ENCODE data around the gene SUSD2. TPM values are rescaled to one million over a fixed set of nuclear protein-coding genes. Genes with fewer than 3 reads are reported as not detected.
A peak's percentile ranks its signal among the peaks of the same experiment; 100 is the strongest.

The SUSD2 gene
- total RNA-seq, 2 donors from 2014 or later = 2.4 to 2.7 TPM

GRCh38 chr22:24144778-24145085, 36.6 kb upstream of the SUSD2 start:
- H3K36me3 Mint-ChIP-seq = no peaks in the 10 kb centered on the region
- DNase-seq (ENCODE audit: low spot score) (no peak), ATAC-seq (no peak)
- no peaks in the 10 kb centered on the region for H3K27me3 Mint-ChIP-seq
- no peak overlapping the region for H3K4me3 Mint-ChIP-seq
- H3K27ac Mint-ChIP-seq = no peak overlapping the region
- H3K4me1 Mint-ChIP-seq (ENCODE audit: low read depth in 2 of 2) = peaks cover 27 to 39% of the 10 kb centered on the region in 2 donors
- no peaks in the 10 kb centered on the region for H3K9me3 Mint-ChIP-seq

- H3K9me3 Mint-ChIP-seq = no peaks in the 10 kb centered on the region
- peak overlapping the region; percentile 76 to 89 for H3K27ac Mint-ChIP-seq
- H3K36me3 Mint-ChIP-seq = no peaks in the 10 kb centered on the region
- DNase-seq (ENCODE audit: low spot score) (no peak), ATAC-seq (no peak)
- peak overlapping the region; percentile 24 for H3K4me3 Mint-ChIP-seq
- H3K4me1 Mint-ChIP-seq (ENCODE audit: low read depth in 2 of 2) = peaks cover 27 to 37% of the 10 kb centered on the region in 2 donors
- H3K27me3 Mint-ChIP-seq = no peaks in the 10 kb centered on the region
Observed at GRCh38 chr22:24145446-24146193, 35.7 kb upstream of the SUSD2 start.

- Mint-ChIP-seq H3K4me3 (peak overlapping the region; percentile 24), H3K4me1 (ENCODE audit: low read depth in 2 of 2) (peaks cover 27 to 36% of the 10 kb centered on the region in 2 donors), H3K9me3 (no peaks in the 10 kb centered on the region), H3K36me3 (no peaks in the 10 kb centered on the region), H3K27me3 (no peaks in the 10 kb centered on the region), H3K27ac (peak overlapping the region; percentile 76 to 89)
- DNase-seq (ENCODE audit: low spot score) (no peak), ATAC-seq (peak; percentile 52 to 67)
Observed at GRCh38 chr22:24146194-24146616, 35.1 kb upstream of the SUSD2 start.

- no peak for ATAC-seq
- no peaks in the 10 kb centered on the region for H3K27me3 Mint-ChIP-seq
Observed at GRCh38 chr22:24146791-24147353, 34.4 kb upstream of the SUSD2 start.

GRCh38 chr22:24147666-24148065, 33.6 kb upstream of the SUSD2 start:
- ATAC-seq (no peak), DNase-seq (ENCODE audit: low spot score) (no peak)
- Mint-ChIP-seq H3K36me3 (no peaks in the 10 kb centered on the region), H3K27me3 (no peaks in the 10 kb centered on the region), H3K4me3 (peak overlapping the region; percentile 13), H3K9me3 (no peaks in the 10 kb centered on the region), H3K4me1 (ENCODE audit: low read depth in 2 of 2) (peaks cover 37 to 38% of the 10 kb centered on the region in 2 donors), H3K27ac (peak overlapping the region in 1 of 2 donors; percentile 4)

More at GRCh38 chr22:24146791-24147353, 34.4 kb upstream of the SUSD2 start:
- no peak overlapping the region for H3K4me3 Mint-ChIP-seq
- peak overlapping the region in 1 of 2 donors; percentile 4 for H3K27ac Mint-ChIP-seq
- no peaks in the 10 kb centered on the region for H3K36me3 Mint-ChIP-seq
- no peak for DNase-seq (ENCODE audit: low spot score)
- H3K9me3 Mint-ChIP-seq = no peaks in the 10 kb centered on the region
- peaks cover 30 to 36% of the 10 kb centered on the region in 2 donors for H3K4me1 Mint-ChIP-seq (ENCODE audit: low read depth in 2 of 2)

GRCh38 chr22:24148266-24149197, 32.8 kb upstream of the SUSD2 start:
- DNase-seq (ENCODE audit: low spot score) (no peak), ATAC-seq (no peak)
- Mint-ChIP-seq H3K4me3 (no peak overlapping the region), H3K27me3 (no peaks in the 10 kb centered on the region), H3K36me3 (no peaks in the 10 kb centered on the region), H3K27ac (peak overlapping the region in 1 of 2 donors; percentile 67), H3K9me3 (no peaks in the 10 kb centered on the region), H3K4me1 (ENCODE audit: low read depth in 2 of 2) (peaks cover 38 to 46% of the 10 kb centered on the region in 2 donors)

- H3K9me3 Mint-ChIP-seq = no peaks in the 10 kb centered on the region
- no peak overlapping the region for H3K4me3 Mint-ChIP-seq
- H3K36me3 Mint-ChIP-seq = no peaks in the 10 kb centered on the region
- peaks cover 45 to 52% of the 10 kb centered on the region in 2 donors for H3K4me1 Mint-ChIP-seq (ENCODE audit: low read depth in 2 of 2)
- no peaks in the 10 kb centered on the region for H3K27me3 Mint-ChIP-seq
- ATAC-seq (no peak), DNase-seq (ENCODE audit: low spot score) (no peak)
- H3K27ac Mint-ChIP-seq = peak overlapping the region in 1 of 2 donors; percentile 67
Observed at GRCh38 chr22:24149198-24149590, 32.1 kb upstream of the SUSD2 start.

- no peak for ATAC-seq
Observed at GRCh38 chr22:24153353-24153752, 27.9 kb upstream of the SUSD2 start.

GRCh38 chr22:24153959-24154358, 27.3 kb upstream of the SUSD2 start:
- Mint-ChIP-seq H3K27ac (peak overlapping the region; percentile 74 to 87), H3K4me1 (ENCODE audit: low read depth in 2 of 2) (peaks cover 54 to 57% of the 10 kb centered on the region in 2 donors), H3K36me3 (no peaks in the 10 kb centered on the region), H3K27me3 (no peaks in the 10 kb centered on the region), H3K4me3 (peak overlapping the region; percentile 51), H3K9me3 (no peaks in the 10 kb centered on the region)
- ATAC-seq (peak in 1 of 2 donors; percentile 17), DNase-seq (ENCODE audit: low spot score) (no peak)

More at GRCh38 chr22:24153353-24153752, 27.9 kb upstream of the SUSD2 start:
- Mint-ChIP-seq H3K27me3 (no peaks in the 10 kb centered on the region), H3K9me3 (no peaks in the 10 kb centered on the region), H3K27ac (peak overlapping the region; percentile 74 to 87), H3K4me3 (peak overlapping the region; percentile 51), H3K36me3 (no peaks in the 10 kb centered on the region), H3K4me1 (ENCODE audit: low read depth in 2 of 2) (peaks cover 52 to 57% of the 10 kb centered on the region in 2 donors)
- DNase-seq (ENCODE audit: low spot score) = no peak

GRCh38 chr22:24154826-24155225, 26.5 kb upstream of the SUSD2 start:
- no peak for DNase-seq (ENCODE audit: low spot score)
- Mint-ChIP-seq H3K9me3 (no peaks in the 10 kb centered on the region), H3K4me1 (ENCODE audit: low read depth in 2 of 2) (peaks cover 53 to 58% of the 10 kb centered on the region in 2 donors), H3K4me3 (peak overlapping the region; percentile 51), H3K27me3 (no peaks in the 10 kb centered on the region), H3K27ac (peak overlapping the region; percentile 74 to 87), H3K36me3 (no peaks in the 10 kb centered on the region)
- ATAC-seq = no peak

GRCh38 chr22:24155627-24156140, 25.6 kb upstream of the SUSD2 start:
- Mint-ChIP-seq H3K4me1 (ENCODE audit: low read depth in 2 of 2) (peaks cover 53 to 63% of the 10 kb centered on the region in 2 donors), H3K4me3 (peak overlapping the region; percentile 82), H3K36me3 (no peaks in the 10 kb centered on the region), H3K27me3 (no peaks in the 10 kb centered on the region), H3K27ac (peak overlapping the region in 1 of 2 donors; percentile 72), H3K9me3 (no peaks in the 10 kb centered on the region)
- ATAC-seq = peak; percentile 67 to 74
- no peak for DNase-seq (ENCODE audit: low spot score)

GRCh38 chr22:24156141-24156912, 25.0 kb upstream of the SUSD2 start:
- peaks cover 53 to 64% of the 10 kb centered on the region in 2 donors for H3K4me1 Mint-ChIP-seq (ENCODE audit: low read depth in 2 of 2)
- peak; percentile 81 to 86 for ATAC-seq

More at GRCh38 chr22:24156141-24156912, 25.0 kb upstream of the SUSD2 start:
- peak overlapping the region; percentile 71 for H3K27ac Mint-ChIP-seq
- no peaks in the 10 kb centered on the region for H3K36me3 Mint-ChIP-seq
- peak; percentile 80 for DNase-seq (ENCODE audit: low spot score)
- H3K27me3 Mint-ChIP-seq = no peaks in the 10 kb centered on the region
- peak overlapping the region; percentile 89 for H3K4me3 Mint-ChIP-seq
- H3K9me3 Mint-ChIP-seq = no peaks in the 10 kb centered on the region

Data from natural killer cell treated with Interleukin-12 subunit alpha and Interleukin-12 subunit beta and Interleukin-15 and Interleukin-18, amount 100 ng/mL, for 72 hours (primary cell).